HUDEP-2 (cell line): ENCODE measurements around the gene ADA.

ENCODE experiments used
- DNase-seq, 76 experiments: peaks; one replicate each; lab custom pipeline; 2025; ENCODE audit not compliant: unreplicated experiment in 76 of 76; lab: John Stamatoyannopoulos, UW

Gene ADA

DNA sequence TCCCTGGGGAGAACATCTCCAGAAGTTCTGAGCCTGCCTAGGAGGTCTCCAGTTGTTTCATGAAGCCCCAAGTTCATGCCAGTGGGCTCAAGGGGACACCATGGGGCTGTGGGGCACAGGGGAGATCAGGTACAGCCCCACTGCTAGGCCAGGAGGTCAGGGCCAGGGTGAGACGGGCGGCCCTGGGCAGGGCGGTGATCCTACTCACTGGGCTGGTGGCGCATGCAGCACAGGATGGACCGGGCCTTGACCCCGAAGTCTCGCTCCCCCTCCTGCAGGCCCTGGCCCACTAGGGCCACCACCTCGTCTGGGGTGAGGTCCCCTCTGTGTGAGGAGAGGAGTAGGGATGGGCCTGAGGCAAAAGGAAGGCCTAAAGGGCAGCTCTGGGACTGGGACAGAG is 26.1 kb downstream of the ADA start:
- DNase-seq: no peak

DNA sequence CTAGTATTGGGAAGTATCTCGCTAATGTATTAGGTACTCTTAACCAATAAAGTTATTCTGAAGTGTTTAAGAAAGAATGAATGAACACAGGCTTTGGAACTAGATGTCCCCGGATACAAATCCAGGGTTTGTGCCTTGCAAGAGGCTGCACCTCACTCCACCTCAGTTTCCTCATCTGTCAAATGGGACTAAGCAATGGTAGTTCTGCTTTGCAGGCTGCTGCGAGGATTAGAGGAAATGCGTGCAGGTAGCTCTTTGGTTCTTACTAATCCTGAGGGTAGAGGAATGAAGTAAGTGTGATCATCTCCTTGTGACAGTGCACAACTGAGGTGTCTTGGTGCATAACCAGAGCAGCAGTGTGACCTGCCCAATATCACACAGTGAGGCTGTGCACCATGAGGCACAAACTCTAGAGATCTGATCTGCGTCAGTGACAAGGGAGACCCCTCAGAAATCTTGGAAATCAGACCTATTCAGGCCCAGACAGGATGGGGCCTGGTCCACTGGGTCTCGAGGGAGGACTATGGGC is 26.7 kb downstream of the ADA start:
- DNase-seq: no peak

DNA sequence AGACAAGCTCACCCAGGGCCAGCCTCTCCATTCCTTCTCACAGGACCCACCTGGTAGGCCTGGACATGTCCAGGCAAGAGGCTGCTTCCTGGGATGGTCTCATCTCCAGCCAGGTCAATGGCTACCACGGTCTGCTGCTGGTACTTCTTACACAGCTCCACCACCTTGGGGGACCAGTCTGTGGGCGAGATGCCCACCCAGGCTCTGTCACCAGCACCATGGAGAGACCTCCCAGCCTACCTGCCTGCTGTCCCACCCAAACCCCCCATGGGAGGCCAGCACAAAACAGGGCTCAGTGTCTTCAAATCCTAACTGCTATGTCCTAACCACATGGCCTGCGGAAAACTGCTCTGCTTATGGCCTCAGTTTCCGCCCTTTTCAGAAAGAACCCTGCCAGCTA is 27.3 kb downstream of the ADA start:
- no peak for DNase-seq

DNA sequence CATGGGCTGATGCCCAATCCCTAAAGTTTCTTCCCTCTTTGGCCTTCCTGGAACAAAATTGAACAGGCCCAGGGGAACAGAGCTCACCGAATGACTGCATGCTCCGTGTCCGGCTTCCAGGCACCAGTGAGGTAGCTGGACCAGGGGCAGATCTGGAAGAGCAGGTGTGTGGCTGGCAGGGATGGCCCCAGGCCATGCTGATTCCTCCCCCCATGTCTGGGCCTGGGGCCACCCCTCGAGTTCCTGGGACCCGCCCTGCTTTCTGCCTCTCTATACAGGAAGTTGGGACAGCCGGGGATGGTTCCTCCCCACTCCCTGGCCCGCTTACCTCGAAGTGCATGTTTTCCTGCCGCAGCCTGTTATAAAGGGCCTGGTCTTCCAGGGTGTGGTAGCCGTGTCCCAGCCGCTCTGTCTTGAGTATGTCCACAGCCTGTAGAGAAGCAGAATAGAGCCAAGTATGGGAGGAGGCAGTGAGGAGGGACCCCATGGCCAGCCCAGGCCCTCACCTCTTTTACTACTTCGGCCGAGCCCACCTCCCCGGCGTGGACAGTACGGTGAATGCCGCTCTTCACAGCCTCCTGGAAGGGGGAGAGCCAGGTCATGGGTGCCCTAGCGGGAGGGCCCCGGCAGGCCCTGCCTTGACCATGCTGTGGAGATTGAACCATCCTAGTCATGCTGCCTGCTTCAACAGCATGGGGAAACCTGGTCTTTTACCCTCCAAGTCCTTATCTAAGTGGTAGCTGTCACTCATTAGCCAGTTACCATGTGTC is 28.8 kb downstream of the ADA start:
- no peak for DNase-seq

DNA sequence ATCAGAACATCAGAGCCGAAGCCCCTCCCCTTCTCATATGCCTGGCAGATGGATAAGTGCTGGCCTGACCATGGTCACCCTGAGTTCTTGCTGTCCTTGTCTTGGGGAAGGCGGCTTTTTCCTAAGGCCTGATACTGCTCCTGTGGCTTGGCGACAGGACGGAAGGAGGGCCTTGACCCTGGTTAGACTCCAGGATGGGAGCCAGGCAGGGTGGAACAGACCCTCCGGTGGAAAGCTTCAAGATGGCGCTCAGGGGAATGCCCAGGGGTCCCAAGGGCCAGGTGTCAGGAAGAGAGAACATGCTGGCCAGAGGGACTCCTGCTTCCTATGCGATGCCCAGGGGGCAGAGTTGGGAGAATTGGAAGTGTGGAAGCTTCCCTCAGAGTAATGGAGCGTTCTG is 29.6 kb downstream of the ADA start:
- no peak for DNase-seq

DNA sequence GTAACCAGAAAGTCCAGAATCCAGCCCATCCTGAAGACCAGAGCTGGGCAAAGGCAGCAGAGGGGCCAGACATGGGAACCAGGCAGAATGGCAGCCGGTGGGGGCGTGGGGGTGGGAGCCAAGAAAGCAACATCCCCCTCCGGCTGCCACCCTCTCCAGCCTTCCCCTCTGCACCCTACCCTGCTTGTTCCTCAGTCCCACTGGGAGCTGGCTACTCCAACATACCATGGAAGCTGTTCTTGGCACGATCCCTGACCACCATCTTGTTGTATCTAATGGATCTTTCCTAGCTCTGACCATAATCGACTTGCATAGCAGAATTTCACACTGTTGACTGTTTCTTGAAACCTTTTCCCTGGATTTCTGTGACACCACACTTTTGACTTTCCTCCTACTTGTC is 30.2 kb downstream of the ADA start:
- DNase-seq: no peak

DNA sequence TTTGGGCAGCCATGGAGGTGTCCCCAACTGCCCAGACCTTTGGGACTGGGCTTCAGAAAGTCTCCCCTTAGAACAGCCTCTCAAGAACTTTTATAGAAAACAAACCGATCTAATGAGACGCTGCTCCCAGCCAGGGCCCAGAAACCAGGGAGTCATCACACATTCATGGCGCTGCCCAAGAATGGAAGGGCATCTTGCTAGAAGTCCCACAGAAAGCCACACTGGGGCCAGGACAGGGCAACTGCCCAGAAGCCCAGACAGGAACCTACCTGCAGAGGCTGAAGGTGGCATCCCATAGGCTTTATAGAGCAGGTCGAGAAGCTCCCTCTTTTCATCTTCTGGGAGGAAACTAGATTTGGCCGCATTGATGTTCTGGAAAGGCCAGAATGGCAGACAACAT is 31.5 kb downstream of the ADA start:
- DNase-seq: no peak

DNA sequence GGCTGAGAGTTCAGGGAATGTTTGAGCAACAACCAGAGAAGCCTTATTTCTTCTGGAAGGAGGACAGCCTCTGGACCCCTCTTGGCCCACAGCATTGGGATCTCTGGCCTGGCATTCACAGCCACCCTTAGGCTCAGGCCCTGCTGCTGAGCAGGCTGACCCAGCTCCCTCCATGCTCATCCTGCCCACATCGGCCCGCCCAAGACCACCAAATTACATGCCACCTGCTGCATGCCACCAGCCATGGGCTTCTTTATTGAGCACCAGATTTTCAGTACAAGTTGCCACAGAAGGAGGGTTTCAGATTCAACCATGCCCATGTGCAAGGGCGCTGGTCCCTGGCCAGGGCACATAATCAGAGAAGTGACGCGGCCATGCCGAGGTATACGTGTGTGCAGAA is 32.2 kb downstream of the ADA start:
- no peak for DNase-seq

DNA sequence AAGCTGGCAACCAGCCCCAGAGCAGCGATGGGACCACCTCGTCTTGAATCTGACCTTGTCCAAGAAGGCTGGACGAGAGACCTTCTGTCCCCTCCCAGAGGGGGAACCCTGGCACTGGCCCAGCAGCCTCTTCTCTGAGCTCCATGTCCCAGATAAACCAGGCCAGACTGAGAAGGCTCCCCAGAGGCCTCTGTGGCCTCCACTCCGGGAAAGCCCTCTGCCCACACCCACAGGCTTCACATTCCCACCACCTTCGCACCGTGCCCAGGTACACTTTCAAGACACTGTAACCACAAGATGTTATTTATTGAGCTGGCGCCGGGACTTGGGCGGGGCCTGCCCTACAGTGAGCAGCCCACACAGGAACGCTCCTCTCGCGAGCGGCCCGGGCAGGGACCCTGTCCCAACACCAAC is 33.2 kb downstream of the ADA start:
- no peak for DNase-seq

DNA sequence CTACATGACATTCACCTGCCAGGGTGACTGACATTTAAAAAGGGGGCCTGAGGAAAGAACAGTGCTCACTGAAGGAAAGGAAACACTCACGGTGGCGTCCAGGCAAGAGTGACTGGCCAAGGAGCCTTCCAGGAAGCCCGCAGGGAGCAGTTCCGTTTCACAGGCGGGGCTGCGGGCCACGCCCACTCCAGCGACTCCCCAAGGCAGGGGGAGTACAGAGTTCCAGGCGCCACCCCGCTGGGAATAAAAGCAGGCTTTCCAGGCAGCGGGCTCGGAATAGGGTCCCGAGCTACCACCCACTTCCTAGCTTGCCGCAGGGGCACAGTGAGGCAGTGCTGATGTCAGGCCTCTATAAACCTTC is 34.9 kb downstream of the ADA start:
- DNase-seq: peak in 1 of 76 experiments; percentile 10

DNA sequence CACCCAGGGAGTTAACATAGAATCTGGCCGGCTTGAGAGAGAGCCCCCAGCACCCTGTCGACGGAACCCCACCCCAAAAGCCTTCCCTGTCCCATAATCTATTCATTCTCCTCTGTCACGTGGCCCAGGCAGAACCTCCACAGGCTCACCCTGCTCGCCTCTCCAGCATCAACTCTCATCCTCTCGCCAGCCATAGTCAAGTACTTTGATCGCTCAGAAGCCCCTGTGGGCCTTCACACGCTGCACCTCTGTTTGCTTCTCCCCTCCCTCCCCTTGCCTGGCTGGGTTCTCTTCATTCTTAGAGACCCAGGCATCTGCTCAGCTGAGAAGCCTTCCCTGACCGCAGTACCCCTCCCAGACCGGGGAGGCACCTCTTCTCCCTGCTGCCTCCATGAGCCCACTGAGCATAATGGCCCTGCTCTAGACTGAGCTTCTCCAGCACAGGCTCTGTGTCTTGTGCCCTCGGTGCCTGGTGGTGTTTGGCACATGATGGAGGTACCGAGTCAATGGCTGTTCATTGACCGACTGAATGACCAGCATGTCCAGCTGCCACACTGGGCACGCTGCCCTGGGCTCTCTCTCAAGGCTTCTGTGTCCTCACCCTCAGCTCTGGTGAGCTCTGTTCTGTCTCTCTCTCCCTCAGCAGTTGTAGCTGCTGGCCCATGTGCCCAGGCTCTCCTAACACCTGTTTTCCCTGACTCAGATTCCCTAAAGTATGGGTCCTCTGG is 35.5 kb downstream of the ADA start:
- DNase-seq: no peak

DNA sequence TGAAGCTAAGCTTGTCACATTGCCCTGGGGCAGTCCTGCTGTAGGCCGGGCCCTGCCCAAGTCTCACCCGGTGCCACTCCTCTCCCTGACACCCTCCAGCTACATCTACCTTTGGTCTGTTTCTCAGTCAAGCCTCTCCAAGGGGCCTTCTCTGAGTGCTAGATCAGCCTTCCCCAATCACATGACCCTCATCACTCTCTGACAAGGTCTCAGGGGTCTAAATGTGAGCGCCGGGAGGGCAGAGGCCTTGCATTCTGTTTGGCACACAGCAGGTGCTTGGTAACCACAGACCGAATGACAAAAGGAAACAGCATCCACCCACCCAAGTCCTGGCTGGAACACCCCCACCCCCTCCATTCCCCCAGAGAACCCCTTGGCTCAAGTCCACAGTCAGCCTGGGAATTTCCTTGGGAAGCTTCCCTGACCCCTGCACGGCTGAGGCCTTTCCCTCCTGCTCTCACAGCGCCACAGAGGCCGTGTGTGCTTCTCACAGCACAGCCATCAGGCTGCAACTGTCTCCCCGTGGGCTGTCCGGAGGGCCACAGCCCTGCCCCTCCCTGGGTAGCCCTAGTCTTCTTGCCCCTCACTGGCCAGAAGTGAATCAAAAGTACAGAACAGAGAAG is 36.2 kb downstream of the ADA start:
- DNase-seq: no peak

DNA sequence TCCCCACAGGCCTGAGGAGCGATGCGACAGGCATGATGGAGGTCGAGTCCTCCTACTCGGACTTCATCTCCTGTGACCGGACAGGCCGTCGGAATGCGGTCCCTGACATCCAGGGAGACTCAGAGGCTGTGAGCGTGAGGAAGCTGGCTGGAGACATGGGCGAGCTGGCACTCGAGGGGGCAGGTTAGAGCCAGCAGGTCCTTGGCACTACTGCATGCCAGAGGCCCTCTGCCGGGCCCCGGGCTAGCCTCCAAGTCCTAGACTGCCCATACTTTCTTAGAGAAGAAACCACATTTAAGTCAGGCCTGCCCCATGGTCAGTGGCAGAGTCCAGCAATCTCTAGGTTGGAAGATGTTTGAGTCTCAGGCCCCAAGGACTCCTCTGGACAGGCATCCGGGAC is 37.0 kb downstream of the ADA start:
- no peak for DNase-seq

DNA sequence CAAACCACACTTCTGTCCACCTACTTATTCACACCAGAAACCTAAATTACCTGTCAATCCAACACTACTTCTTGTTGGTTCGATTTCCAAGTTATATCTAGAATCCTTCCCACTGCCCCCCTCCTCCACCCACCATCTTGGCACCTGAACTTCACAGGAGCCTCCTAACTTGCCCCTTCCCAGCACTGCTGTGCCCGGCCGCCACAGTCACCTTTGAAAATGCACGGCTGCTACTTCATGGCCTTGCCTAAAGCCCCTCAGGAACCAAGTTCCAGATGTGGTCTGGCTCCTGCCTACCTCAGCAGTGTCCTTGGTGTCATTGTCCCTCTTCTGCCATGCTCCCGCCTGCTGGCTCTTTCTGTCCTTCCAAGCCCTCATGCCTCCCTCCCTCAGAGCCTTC is 37.9 kb downstream of the ADA start:
- DNase-seq: no peak

DNA sequence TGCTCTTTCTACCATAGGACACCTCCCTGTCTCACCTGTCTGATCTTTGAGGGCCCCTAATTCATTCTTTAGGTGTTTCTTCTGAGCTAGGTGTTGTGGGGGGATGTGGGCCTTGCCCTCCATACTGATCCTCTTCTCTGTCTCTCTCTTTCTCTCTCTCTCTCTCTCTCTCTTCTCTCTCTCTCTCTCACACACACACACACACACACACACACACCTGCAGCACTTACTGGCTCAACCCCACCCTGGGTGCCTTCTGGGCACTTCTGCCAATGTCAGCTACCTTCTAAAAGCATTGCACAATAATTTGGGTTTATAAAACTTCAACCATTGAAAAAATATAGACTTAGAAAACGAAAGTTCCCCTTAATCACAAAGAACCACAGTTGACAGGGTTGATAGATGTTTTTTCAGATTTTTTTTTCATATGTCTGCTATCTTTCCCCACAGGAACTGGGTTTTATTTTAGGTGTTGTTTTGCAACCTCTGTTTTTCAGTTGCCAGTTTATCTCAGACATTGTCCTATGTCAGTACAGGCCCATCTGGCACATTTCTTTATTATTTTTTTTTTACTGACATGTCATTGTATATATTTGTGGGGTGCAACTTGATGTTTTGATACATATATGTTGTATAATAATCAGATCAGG is 41.1 kb downstream of the ADA start:
- no peak for DNase-seq

DNA sequence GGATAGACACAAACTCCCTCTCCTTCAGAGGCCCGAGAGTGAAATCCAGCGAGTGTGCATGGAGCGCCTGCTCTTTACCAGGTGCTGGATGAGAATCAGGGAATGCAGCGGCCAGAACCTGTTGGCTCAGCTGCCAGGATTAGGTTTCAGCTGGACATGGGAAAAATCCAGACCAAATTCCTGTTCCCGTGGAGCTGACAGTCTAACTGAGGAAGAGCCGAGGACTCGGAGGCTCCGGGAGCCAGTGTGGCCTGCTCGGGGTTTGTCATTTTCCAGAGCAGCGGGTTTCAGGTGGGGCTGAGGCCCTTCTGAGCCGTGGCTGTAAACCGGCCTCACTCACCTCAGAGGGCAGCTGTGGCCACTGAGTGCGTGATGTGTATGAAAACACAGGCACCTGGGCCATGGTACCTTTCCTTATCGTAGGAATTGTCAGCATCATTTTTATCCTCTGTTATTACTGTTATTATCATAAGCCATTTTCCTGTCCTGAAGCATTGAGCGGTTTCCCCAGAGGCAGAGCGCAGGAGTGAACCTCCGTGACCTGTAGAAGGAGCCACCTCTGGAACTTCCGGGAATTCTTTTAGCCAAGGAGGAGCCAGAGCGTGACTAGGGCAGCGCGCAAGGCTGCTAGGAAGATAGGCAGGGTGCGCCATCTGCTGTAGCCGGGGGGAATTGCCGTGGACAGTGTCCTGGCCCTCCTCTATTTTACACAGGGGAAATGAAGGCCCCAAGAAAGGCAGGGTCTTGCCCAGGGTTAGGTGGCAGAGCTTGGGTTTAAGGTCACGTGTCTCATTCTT is 41.8 kb downstream of the ADA start:
- peak in 70 of 76 experiments; percentile 14 to 82 (median 60) for DNase-seq

DNA sequence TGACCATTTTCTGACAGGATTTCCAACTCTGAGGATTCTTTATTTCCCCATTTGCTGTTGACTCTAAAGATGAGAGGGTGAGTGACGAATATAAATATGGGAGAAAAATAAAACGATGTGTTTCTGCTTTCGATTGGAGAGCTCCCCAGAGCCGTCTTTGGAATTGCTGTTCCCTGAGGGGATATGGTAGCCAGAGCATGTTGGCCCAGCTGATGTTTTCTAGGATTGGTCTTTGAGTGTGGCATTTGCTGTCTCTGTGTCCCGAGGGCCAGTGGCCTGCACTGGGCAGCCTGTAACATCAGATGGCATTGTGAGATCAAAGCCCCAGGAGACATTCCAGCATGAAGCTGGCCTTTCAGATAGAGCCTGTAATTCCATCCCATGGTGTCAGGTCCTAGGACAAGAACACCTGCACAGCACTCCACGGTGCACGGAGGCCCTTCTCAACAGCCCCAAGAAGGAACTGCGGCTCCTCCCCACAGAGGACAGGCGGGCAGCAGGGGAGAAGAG is 42.4 kb downstream of the ADA start:
- DNase-seq: no peak

DNA sequence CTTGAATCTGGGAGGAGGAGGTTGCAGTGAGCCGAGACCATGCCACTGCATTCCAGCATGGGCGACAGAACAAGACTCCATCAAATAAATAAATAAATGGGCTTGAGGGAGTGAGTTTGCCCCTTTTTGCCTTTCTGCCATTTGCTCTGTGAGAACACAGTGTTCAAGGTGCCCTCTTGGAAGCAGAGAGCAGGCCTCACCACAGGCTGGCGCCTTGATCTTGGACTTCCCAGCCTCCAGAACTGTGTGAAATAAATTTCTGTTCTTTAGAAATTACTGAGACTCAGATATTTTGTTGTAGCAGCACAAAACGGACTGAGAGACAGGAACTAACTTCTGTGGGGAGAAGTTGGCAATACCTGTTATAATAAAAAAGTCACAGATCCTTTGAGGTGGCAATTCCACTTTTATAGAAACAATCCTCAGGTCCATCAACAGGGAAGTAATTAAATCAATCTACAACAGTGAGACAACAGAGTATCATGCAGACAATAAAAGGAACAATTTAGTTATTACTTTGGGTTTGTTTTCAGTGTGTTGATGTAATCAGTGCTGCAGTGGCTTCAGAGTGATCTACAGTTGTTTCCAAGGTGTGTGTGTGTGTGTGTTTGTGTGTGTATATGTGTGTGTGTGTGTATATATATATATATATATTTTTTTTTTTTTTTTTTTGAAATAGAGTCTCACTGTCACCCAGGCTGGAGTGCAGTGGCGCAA is 44.6 kb downstream of the ADA start:
- DNase-seq: no peak

DNA sequence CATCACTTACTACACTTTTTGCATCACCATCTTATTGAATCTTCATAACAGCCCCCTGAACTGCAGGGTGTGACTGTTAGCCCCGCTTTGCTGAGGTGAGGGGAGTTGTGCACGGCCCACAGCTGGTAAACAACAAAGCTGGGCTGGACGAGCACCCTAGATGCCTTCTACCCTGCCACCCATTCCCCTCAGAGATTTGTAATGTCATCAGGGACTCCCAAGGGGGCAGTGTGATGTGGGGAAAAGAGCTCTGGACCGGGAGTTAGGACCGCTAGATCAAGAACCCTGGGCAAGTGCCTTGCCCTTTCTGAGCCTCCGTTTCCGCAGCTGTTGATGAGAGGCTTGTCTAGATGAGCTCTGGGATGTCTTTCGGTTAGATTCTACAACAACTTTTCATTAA is 48.2 kb downstream of the ADA start:
- DNase-seq: no peak

DNA sequence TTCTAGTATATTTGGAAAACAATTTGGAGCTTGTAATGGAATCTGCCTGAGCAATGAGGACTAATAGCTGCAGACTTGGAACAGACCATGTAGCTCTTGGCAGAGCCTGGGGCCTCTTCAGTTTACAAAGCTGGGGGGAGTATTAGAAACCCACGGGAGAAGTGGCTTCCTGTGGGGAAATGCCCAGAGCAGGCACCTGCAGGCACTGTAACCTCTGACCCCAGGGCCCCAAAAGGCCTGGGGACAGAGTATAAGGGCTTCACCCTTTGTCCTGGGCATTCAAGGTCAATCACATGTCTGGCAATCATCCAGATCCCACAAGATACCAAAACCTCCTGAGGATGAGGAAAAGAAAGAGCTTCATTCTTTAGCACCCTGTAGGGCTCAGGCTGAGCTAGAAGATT is 49.7 kb downstream of the ADA start:
- DNase-seq: peak in 1 of 76 experiments; percentile 8
